Measurements from ENCODE around the gene RASAL1. TPM values are rescaled to one million over a fixed set of nuclear protein-coding genes. Genes with fewer than 3 reads are reported as not detected.

RASAL1 gene, protein sequence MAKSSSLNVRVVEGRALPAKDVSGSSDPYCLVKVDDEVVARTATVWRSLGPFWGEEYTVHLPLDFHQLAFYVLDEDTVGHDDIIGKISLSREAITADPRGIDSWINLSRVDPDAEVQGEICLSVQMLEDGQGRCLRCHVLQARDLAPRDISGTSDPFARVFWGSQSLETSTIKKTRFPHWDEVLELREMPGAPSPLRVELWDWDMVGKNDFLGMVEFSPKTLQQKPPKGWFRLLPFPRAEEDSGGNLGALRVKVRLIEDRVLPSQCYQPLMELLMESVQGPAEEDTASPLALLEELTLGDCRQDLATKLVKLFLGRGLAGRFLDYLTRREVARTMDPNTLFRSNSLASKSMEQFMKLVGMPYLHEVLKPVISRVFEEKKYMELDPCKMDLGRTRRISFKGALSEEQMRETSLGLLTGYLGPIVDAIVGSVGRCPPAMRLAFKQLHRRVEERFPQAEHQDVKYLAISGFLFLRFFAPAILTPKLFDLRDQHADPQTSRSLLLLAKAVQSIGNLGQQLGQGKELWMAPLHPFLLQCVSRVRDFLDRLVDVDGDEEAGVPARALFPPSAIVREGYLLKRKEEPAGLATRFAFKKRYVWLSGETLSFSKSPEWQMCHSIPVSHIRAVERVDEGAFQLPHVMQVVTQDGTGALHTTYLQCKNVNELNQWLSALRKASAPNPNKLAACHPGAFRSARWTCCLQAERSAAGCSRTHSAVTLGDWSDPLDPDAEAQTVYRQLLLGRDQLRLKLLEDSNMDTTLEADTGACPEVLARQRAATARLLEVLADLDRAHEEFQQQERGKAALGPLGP
- total RNA-seq = not detected in 2 replicates

GRCh38 chr12:113135178-113136127, at the start of gene RASAL1:
TSS of gene RASAL1 (minus strand) at chr12:113135761. CDS start at chr12:113135462, 299 bp downstream.

GRCh38 chr12:113149361-113150150, 14.0 kb upstream of the RASAL1 start, which contains the start of gene CFAP73:
TSS of gene CFAP73 (plus strand) at chr12:113149724. CDS start at chr12:113149858, 134 bp downstream.

GRCh38 chr12:113056631-113057488, 78.7 kb downstream of the RASAL1 start, which contains the start of gene DTX1:
TSS of gene DTX1 (plus strand) at chr12:113056730. CDS start at chr12:113058193, 1,463 bp downstream.

Other genes with a start within 250 kb of the RASAL1 start
- gene OAS1, start 228.8 kb downstream of the RASAL1 start, total RNA-seq = 1.2 and 1.5 TPM in 2 replicates
- 5.1 and 5.5 TPM in 2 replicates for gene OAS3, start 197.3 kb downstream of the RASAL1 start, total RNA-seq
- 2.5 and 4.2 TPM in 2 replicates for gene OAS2, start 157.2 kb downstream of the RASAL1 start, total RNA-seq
- 0.03 TPM in 1 of 2 replicates, not detected in the other for gene DTX1, start 79.0 kb downstream of the RASAL1 start, total RNA-seq
- gene CFAP73, start 14.0 kb upstream of the RASAL1 start, total RNA-seq = not detected in 2 replicates
- 21.9 and 32.1 TPM in 2 replicates for gene DDX54, start 49.7 kb upstream of the RASAL1 start, total RNA-seq
- 17.3 and 19.6 TPM in 2 replicates for gene RITA1, start 50.0 kb upstream of the RASAL1 start, total RNA-seq
- gene TPCN1, start 85.7 kb upstream of the RASAL1 start, total RNA-seq = 54.5 and 87.9 TPM in 2 replicates
- 16.2 and 18.4 TPM in 2 replicates for gene SLC8B1, start 199.3 kb upstream of the RASAL1 start, total RNA-seq
- 114 and 132 TPM in 2 replicates for gene PLBD2, start 222.8 kb upstream of the RASAL1 start, total RNA-seq

Measured in smooth muscle cell of the pulmonary artery (primary cell).